OCI-LY1 (cell line): ENCODE results near the gene CALHM1.

Experiments
- EZH2 ChIP-seq: fragments of 200-600 bp; sonication (generic), shearing (Covaris generic); IDR thresholded peaks from 2 replicates; pipeline ENCODE4 v1.8.0; 2017; ENCODE audit warnings: borderline replicate concordance, mixed run types, mild to moderate bottlenecking, antibody characterized with exemption, low read length, moderate library complexity, mixed read lengths
- TF ChIP-seq, protein P1 (sequence below): fragments of 200-600 bp; sonication (generic), shearing (Covaris generic); IDR thresholded peaks from 2 replicates; pipeline ENCODE4 v1.5.1; 2017; ENCODE audit warnings: mild to moderate bottlenecking, antibody characterized with exemption, low read length, moderate library complexity, mixed read lengths

DNA sequence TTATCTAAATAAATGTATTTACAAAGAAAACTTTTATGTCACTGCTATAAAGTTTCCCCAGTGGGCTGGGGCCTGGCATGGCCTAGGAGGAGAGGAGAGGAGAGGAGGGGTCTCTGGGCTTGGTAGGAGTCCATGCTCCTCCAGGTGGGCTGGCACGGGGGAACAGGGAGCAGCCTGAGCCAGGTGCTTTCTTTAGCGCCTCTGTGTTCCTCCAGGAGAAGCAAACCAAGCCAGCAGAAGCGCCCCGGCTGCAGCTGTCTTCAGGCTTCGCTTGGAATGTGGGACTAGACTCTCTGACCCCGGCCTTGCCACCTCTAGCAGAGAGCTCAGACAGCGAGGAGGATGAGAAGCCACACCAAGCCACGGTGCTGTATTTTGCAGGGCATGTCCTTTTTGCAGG lies 17.1 kb downstream of the CALHM1 start:
- TF ChIP-seq, protein P1, sequence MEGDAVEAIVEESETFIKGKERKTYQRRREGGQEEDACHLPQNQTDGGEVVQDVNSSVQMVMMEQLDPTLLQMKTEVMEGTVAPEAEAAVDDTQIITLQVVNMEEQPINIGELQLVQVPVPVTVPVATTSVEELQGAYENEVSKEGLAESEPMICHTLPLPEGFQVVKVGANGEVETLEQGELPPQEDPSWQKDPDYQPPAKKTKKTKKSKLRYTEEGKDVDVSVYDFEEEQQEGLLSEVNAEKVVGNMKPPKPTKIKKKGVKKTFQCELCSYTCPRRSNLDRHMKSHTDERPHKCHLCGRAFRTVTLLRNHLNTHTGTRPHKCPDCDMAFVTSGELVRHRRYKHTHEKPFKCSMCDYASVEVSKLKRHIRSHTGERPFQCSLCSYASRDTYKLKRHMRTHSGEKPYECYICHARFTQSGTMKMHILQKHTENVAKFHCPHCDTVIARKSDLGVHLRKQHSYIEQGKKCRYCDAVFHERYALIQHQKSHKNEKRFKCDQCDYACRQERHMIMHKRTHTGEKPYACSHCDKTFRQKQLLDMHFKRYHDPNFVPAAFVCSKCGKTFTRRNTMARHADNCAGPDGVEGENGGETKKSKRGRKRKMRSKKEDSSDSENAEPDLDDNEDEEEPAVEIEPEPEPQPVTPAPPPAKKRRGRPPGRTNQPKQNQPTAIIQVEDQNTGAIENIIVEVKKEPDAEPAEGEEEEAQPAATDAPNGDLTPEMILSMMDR = no peak
- no peak for TF ChIP-seq EZH2
